Measurements from ENCODE around the gene ZBTB42. TPM values are rescaled to one million over a fixed set of nuclear protein-coding genes. Genes with fewer than 3 reads are reported as not detected.
A peak's percentile ranks its signal among the peaks of the same experiment; 100 is the strongest.

Gene ZBTB42
- total RNA-seq, 2 experiments from 2014 or later: 1.1 to 1.4 TPM

GRCh38 chr14:104775073-104775489 is 25.8 kb upstream of the ZBTB42 start:
- Mint-ChIP-seq H3K27ac (no peak overlapping the region), H3K27me3 (no peaks in the 10 kb centered on the region), H3K4me3 (no peak overlapping the region), H3K9me3 (peaks cover 3% of the 10 kb centered on the region), H3K36me3 (peaks cover 22% of the 10 kb centered on the region), H3K4me1 (no peaks in the 10 kb centered on the region)
- no peak for DNase-seq

- no peaks in the 10 kb centered on the region for H3K9me3 Mint-ChIP-seq
- no peak overlapping the region for H3K4me3 Mint-ChIP-seq
- H3K27me3 Mint-ChIP-seq: no peaks in the 10 kb centered on the region
- peaks cover 12% of the 10 kb centered on the region for H3K36me3 Mint-ChIP-seq
- H3K27ac Mint-ChIP-seq: no peak overlapping the region
- DNase-seq: no peak
- no peaks in the 10 kb centered on the region for H3K4me1 Mint-ChIP-seq
Measured at GRCh38 chr14:104776481-104776880, 24.4 kb upstream of the ZBTB42 start.

- Mint-ChIP-seq H3K27me3 (no peaks in the 10 kb centered on the region), H3K4me1 (no peaks in the 10 kb centered on the region), H3K9me3 (no peaks in the 10 kb centered on the region), H3K4me3 (no peak overlapping the region), H3K27ac (peak overlapping the region; percentile 54), H3K36me3 (peaks cover 5% of the 10 kb centered on the region)
- DNase-seq: no peak
Measured at GRCh38 chr14:104776961-104777807, 23.7 kb upstream of the ZBTB42 start.

- DNase-seq: no peak
- Mint-ChIP-seq H3K4me1 (no peaks in the 10 kb centered on the region), H3K27ac (no peak overlapping the region), H3K36me3 (peaks cover 5% of the 10 kb centered on the region), H3K9me3 (no peaks in the 10 kb centered on the region), H3K4me3 (no peak overlapping the region), H3K27me3 (no peaks in the 10 kb centered on the region)
Measured at GRCh38 chr14:104777808-104778249, 23.1 kb upstream of the ZBTB42 start.

- Mint-ChIP-seq H3K27ac (no peak overlapping the region), H3K4me1 (no peaks in the 10 kb centered on the region), H3K36me3 (peaks cover 5% of the 10 kb centered on the region), H3K4me3 (no peak overlapping the region), H3K27me3 (no peaks in the 10 kb centered on the region), H3K9me3 (no peaks in the 10 kb centered on the region)
- no peak for DNase-seq
Measured at GRCh38 chr14:104778694-104779331, 22.1 kb upstream of the ZBTB42 start.

GRCh38 chr14:104779776-104780512 is 21.0 kb upstream of the ZBTB42 start:
- Mint-ChIP-seq H3K27me3 (no peaks in the 10 kb centered on the region), H3K4me3 (no peak overlapping the region), H3K9me3 (no peaks in the 10 kb centered on the region), H3K27ac (no peak overlapping the region), H3K36me3 (peaks cover 5% of the 10 kb centered on the region), H3K4me1 (no peaks in the 10 kb centered on the region)
- no peak for DNase-seq

GRCh38 chr14:104780513-104781030 is 20.3 kb upstream of the ZBTB42 start:
- no peak overlapping the region for H3K4me3 Mint-ChIP-seq
- no peaks in the 10 kb centered on the region for H3K27me3 Mint-ChIP-seq
- no peak overlapping the region for H3K27ac Mint-ChIP-seq
- H3K9me3 Mint-ChIP-seq: no peaks in the 10 kb centered on the region
- peaks cover 3% of the 10 kb centered on the region for H3K36me3 Mint-ChIP-seq
- no peaks in the 10 kb centered on the region for H3K4me1 Mint-ChIP-seq
- no peak for DNase-seq

GRCh38 chr14:104781271-104782077 is 19.4 kb upstream of the ZBTB42 start:
- H3K27ac Mint-ChIP-seq: no peak overlapping the region
- H3K9me3 Mint-ChIP-seq: no peaks in the 10 kb centered on the region
- H3K4me1 Mint-ChIP-seq: peaks cover 2% of the 10 kb centered on the region
- H3K4me3 Mint-ChIP-seq: no peak overlapping the region
- DNase-seq: no peak
- H3K36me3 Mint-ChIP-seq: peaks cover 3% of the 10 kb centered on the region
- no peaks in the 10 kb centered on the region for H3K27me3 Mint-ChIP-seq

- H3K36me3 Mint-ChIP-seq: no peaks in the 10 kb centered on the region
- DNase-seq: no peak
- no peak overlapping the region for H3K4me3 Mint-ChIP-seq
- H3K4me1 Mint-ChIP-seq: peaks cover 4% of the 10 kb centered on the region
- no peak overlapping the region for H3K27ac Mint-ChIP-seq
- H3K27me3 Mint-ChIP-seq: no peaks in the 10 kb centered on the region
- no peaks in the 10 kb centered on the region for H3K9me3 Mint-ChIP-seq
Measured at GRCh38 chr14:104782086-104782807, 18.7 kb upstream of the ZBTB42 start.

GRCh38 chr14:104782808-104783139 is 18.1 kb upstream of the ZBTB42 start:
- H3K4me1 Mint-ChIP-seq: peaks cover 6% of the 10 kb centered on the region
- H3K27me3 Mint-ChIP-seq: no peaks in the 10 kb centered on the region
- H3K4me3 Mint-ChIP-seq: no peak overlapping the region
- no peak overlapping the region for H3K27ac Mint-ChIP-seq
- no peak for DNase-seq
- no peaks in the 10 kb centered on the region for H3K9me3 Mint-ChIP-seq
- H3K36me3 Mint-ChIP-seq: no peaks in the 10 kb centered on the region

- Mint-ChIP-seq H3K4me1 (peaks cover 6% of the 10 kb centered on the region), H3K36me3 (no peaks in the 10 kb centered on the region), H3K27me3 (no peaks in the 10 kb centered on the region), H3K4me3 (no peak overlapping the region), H3K9me3 (no peaks in the 10 kb centered on the region), H3K27ac (no peak overlapping the region)
- DNase-seq: no peak
Measured at GRCh38 chr14:104783484-104784217, 17.2 kb upstream of the ZBTB42 start.

- no peaks in the 10 kb centered on the region for H3K27me3 Mint-ChIP-seq
- no peak overlapping the region for H3K4me3 Mint-ChIP-seq
- DNase-seq: no peak
- peaks cover 6% of the 10 kb centered on the region for H3K4me1 Mint-ChIP-seq
- no peaks in the 10 kb centered on the region for H3K9me3 Mint-ChIP-seq
- H3K27ac Mint-ChIP-seq: no peak overlapping the region
- no peaks in the 10 kb centered on the region for H3K36me3 Mint-ChIP-seq
Measured at GRCh38 chr14:104784218-104784568, 16.7 kb upstream of the ZBTB42 start.

- Mint-ChIP-seq H3K4me1 (peaks cover 11% of the 10 kb centered on the region), H3K27me3 (no peaks in the 10 kb centered on the region), H3K9me3 (no peaks in the 10 kb centered on the region), H3K4me3 (no peak overlapping the region), H3K36me3 (no peaks in the 10 kb centered on the region), H3K27ac (no peak overlapping the region)
- no peak for DNase-seq
Measured at GRCh38 chr14:104784846-104785707, 15.8 kb upstream of the ZBTB42 start.

All from activated naive CD8-positive, alpha-beta T cell treated with anti-CD3 and anti-CD28 coated beads for 36 hours (primary cell).